KMS-11 (cell line): ENCODE measurements around the gene CLTA.

Experiments
- H2AFZ ChIP-seq: fragments of 200-600 bp; sonication (generic); 2 replicates; pipeline ENCODE4 v1.6.1; 2016; ENCODE audit warnings: antibody characterized with exemption, mixed run types, low read depth
- H3K27ac ChIP-seq: fragments of 200-600 bp; sonication (generic); 2 replicates; pipeline ENCODE4 v1.6.1; 2016; ENCODE audit warnings: mild to moderate bottlenecking, mixed run types
- H3K27me3 ChIP-seq: fragments of 200-600 bp; sonication (generic); 2 replicates; pipeline ENCODE4 v1.6.1; 2017; ENCODE audit warnings: mild to moderate bottlenecking, low read depth, mixed run types, moderate library complexity; ENCODE audit not compliant: insufficient read depth
- H3K36me3 ChIP-seq: fragments of 200-600 bp; sonication (generic); 2 replicates; pipeline ENCODE4 v1.6.1; 2017; ENCODE audit warnings: mild to moderate bottlenecking, mixed run types; ENCODE audit not compliant: insufficient read depth
- H3K4me1 ChIP-seq: fragments of 200-600 bp; sonication (generic); 2 replicates; pipeline ENCODE4 v1.6.1; 2016; ENCODE audit warnings: mild to moderate bottlenecking, low read depth, mixed run types; ENCODE audit not compliant: poor library complexity, severe bottlenecking
- H3K4me2 ChIP-seq: fragments of 200-600 bp; sonication (generic); 2 replicates; pipeline ENCODE4 v1.7.0; 2016; ENCODE audit warnings: mild to moderate bottlenecking, mixed run types
- H3K4me3 ChIP-seq: fragments of 200-600 bp; sonication (generic); IDR thresholded peaks from 2 replicates; pipeline ENCODE4 v1.6.1; 2017; ENCODE audit warnings: low read depth, low read length, mixed read lengths; ENCODE audit not compliant: insufficient read depth
- H3K79me2 ChIP-seq: fragments of 200-600 bp; sonication (generic); 2 replicates; pipeline ENCODE4 v1.6.1; 2016; ENCODE audit warnings: low read depth, mixed run types; ENCODE audit not compliant: insufficient read depth
- H3K9ac ChIP-seq: fragments of 200-600 bp; sonication (generic); 2 replicates; pipeline ENCODE4 v1.6.1; 2016; ENCODE audit warnings: mild to moderate bottlenecking, mixed run types
- H4K20me1 ChIP-seq: fragments of 200-600 bp; sonication (generic); 2 replicates; pipeline ENCODE4 v1.6.1; 2016; ENCODE audit warnings: mild to moderate bottlenecking, mixed run types; ENCODE audit not compliant: insufficient read depth
- TF ChIP-seq, protein P1 (sequence below): fragments of 200-600 bp; sonication (generic); conservative IDR thresholded peaks from 2 replicates; pipeline ENCODE4 v1.6.1; 2017; ENCODE audit warnings: low read depth, mild to moderate bottlenecking, antibody characterized with exemption, low read length, moderate library complexity, mixed read lengths

CLTA gene

DNA sequence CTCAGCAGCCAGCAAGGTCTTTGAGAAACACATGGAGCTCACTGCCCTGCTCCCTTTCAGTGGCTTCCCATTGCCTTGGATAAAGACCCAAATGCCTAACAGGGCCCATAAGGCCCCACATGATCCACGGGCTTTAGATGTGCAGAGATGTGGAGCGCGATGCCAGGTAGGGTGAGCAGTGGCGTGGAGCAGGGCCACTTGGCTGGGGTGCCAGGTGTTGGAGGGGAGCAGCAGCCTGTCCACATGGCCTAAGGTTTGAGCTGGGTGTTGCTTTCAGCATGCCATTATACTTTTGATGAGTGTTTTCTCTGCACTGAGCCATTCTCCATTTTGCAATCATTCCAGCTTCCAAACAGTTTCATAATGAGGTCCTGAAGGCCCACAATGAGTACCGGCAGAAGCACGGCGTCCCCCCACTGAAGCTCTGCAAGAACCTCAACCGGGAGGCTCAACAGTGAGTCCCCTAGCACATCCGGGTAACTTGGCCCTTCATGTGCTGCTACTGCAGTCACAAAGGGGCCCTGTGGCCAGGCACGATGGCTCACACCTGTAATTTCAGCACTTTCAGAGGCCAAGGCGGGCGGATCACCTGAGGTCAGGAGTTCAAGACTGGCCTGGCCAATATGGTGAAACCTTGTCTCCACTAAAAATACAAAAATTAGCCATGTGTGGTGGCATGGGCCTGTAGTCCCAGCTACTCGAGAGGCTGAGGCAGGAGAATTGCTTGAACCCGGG lies 43.1 kb upstream of the CLTA start:
- H3K36me3 ChIP-seq = no peaks in the 10 kb centered on the region
- H3K27me3 ChIP-seq = no peaks in the 10 kb centered on the region
- H4K20me1 ChIP-seq = no peaks in the 10 kb centered on the region
- TF ChIP-seq, protein P1, sequence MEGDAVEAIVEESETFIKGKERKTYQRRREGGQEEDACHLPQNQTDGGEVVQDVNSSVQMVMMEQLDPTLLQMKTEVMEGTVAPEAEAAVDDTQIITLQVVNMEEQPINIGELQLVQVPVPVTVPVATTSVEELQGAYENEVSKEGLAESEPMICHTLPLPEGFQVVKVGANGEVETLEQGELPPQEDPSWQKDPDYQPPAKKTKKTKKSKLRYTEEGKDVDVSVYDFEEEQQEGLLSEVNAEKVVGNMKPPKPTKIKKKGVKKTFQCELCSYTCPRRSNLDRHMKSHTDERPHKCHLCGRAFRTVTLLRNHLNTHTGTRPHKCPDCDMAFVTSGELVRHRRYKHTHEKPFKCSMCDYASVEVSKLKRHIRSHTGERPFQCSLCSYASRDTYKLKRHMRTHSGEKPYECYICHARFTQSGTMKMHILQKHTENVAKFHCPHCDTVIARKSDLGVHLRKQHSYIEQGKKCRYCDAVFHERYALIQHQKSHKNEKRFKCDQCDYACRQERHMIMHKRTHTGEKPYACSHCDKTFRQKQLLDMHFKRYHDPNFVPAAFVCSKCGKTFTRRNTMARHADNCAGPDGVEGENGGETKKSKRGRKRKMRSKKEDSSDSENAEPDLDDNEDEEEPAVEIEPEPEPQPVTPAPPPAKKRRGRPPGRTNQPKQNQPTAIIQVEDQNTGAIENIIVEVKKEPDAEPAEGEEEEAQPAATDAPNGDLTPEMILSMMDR = no peak
- no peaks in the 10 kb centered on the region for H3K79me2 ChIP-seq
- no peak overlapping the region for H2AFZ ChIP-seq
- no peak overlapping the region for H3K4me3 ChIP-seq
- H3K27ac ChIP-seq = peak overlapping the region; percentile 66
- H3K4me1 ChIP-seq = peaks cover 54% of the 10 kb centered on the region
- no peak overlapping the region for H3K9ac ChIP-seq
- H3K4me2 ChIP-seq = peak overlapping the region; percentile 32; the same call in 1 of the 2 replicates

DNA sequence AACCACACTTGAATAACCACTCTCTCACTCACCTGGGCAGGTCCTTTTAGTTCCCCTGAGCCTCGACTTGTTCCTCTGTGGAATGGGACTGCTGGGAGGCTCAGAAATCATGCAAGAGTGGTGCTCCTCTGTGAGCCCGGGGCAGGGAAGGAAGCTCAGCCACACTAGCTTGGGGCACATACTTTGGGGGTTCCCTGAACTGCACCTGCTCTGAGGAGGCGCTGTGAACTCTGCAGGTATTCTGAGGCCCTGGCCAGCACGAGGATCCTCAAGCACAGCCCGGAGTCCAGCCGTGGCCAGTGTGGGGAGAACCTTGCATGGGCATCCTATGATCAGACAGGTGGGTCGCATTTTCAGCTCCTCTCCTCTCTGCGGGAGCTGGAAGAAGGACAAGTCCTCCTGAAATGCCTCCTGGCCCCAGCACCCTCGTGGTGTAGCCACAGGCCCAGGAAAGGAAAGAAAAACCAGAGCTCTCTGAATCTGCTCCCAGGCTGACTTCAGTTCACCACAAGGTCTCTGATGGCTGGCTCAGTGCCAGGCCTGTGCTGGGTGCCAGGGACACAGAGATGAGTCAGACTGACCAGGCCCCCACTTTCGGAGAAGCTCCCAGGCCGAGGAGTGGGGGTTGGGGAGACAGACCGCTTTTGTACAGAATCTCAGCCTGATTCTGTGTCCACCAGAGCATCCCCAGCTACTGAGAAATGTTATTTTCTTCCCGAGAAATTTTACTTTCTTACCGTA lies 42.2 kb upstream of the CLTA start:
- Histone ChIP-seq H3K27ac (peak overlapping the region; percentile 66), H3K9ac (peak overlapping the region; percentile 38; the same call in 1 of the 2 replicates), H4K20me1 (no peaks in the 10 kb centered on the region), H3K4me2 (peak overlapping the region; percentile 32), H3K27me3 (no peaks in the 10 kb centered on the region), H3K79me2 (no peaks in the 10 kb centered on the region), H3K4me1 (peaks cover 46% of the 10 kb centered on the region), H3K4me3 (no peak overlapping the region), H3K36me3 (no peaks in the 10 kb centered on the region), H2AFZ (peak overlapping the region; percentile 77)
- TF ChIP-seq, protein P1 = no peak

DNA sequence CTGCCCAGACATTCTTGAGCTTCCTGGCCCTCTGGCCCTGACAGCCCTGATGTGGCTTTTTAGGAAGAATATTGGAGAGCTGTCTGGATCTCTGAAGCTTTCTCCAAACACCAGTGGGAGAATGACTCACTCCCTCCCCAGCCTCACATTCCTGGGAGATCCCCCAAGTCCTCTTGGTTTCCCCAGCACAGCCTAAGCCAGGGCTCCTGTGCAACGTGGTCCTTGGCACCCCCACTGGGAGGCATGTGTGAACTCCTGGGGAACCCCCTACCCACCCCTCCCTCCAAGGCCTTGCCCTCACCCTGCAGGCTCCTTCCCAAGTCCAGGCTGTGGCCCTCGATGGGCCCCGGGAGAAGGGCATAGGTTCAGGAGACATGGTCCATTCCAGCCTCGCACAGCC lies 41.5 kb upstream of the CLTA start:
- H3K4me3 ChIP-seq = no peak overlapping the region
- no peaks in the 10 kb centered on the region for H3K79me2 ChIP-seq
- TF ChIP-seq, protein P1 = no peak
- peak overlapping the region; percentile 66 for H3K27ac ChIP-seq
- H3K9ac ChIP-seq = no peak overlapping the region
- H3K4me2 ChIP-seq = peak overlapping the region; percentile 32
- H3K27me3 ChIP-seq = no peaks in the 10 kb centered on the region
- no peaks in the 10 kb centered on the region for H4K20me1 ChIP-seq
- no peak overlapping the region for H2AFZ ChIP-seq
- H3K36me3 ChIP-seq = no peaks in the 10 kb centered on the region
- peaks cover 46% of the 10 kb centered on the region for H3K4me1 ChIP-seq

DNA sequence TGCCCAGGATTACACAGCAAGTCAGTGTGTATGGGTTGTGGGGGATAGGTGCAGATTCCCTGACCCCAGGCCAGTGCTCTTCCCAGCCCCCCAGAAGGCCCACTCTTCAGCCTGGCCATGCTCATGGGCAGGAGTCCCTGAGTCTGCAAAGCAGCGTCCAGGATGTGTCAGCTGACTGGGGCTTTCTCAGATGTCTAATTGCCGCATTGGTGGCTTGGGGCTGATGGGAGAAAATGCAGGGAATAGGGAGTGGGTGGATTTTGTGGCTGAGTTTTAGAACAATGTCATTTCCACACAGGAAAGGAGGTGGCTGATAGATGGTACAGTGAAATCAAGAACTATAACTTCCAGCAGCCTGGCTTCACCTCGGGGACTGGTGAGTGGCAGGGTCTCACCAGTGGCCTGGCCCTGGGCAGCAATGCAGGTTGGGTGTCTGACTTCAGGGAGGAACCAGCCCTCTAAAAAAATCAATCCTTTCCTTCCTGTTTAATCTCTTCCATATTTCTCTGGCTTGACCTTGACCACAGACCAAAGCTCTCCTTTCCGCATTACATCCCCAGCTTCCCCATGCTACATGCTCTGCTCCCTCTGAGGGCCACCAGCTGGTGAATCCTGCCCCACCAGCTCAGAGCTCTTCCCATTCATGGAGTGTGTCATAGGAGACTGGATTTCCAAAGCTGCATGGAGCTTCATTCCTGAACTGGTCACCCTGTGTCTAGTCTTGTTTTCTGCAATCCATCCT lies 40.0 kb upstream of the CLTA start:
- no peak overlapping the region for H3K9ac ChIP-seq
- H3K4me2 ChIP-seq = no peak overlapping the region

More for the DNA sequence above, 40.0 kb upstream of the CLTA start:
- Histone ChIP-seq H3K27ac (no peak overlapping the region), H3K27me3 (no peaks in the 10 kb centered on the region), H3K4me1 (peaks cover 46% of the 10 kb centered on the region), H2AFZ (no peak overlapping the region), H4K20me1 (no peaks in the 10 kb centered on the region), H3K36me3 (no peaks in the 10 kb centered on the region), H3K4me3 (no peak overlapping the region), H3K79me2 (no peaks in the 10 kb centered on the region)
- TF ChIP-seq, protein P1 = no peak
